Measurements from ENCODE around the gene PCDH12.

Gene PCDH12

DNA sequence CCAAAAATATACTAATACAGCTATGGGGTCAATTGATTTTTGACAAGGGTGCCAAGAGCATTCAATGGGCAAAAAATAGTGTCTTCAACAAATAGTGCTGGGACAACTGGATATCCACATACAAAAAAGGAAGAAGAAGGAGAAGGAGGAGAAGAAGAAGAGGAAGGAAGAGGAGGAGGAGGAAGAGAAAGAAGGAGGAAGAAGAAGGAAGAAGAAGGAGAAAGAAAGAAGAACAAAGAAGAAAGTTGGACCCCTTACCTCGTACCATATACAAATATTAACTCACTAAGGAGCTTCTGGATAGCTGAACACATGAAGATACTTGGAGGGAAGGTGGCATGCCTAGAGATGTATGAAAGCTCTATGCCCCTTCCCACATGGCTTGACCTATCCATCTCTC is 51.5 kb downstream of the PCDH12 start:
- DNase-seq: no peak

DNA sequence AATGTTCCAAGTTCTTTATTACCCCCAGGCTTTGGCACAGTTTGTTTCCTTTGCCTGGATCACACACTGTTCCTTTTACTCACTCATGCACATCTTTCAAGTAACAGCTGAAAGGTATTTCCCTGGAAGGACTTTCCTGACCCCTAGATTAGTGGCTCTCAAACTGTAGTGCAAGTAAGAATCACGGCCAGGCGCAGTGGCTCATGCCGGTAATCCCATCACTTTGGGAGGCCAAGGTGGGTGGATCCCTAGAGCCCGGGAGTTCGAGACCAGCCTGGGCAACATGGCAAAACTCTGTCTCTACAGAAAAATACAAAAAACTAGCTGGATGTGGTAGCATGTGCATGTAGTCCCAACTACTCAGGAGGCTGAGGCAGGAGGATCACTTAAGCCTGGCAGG is 53.5 kb downstream of the PCDH12 start:
- no peak for DNase-seq

DNA sequence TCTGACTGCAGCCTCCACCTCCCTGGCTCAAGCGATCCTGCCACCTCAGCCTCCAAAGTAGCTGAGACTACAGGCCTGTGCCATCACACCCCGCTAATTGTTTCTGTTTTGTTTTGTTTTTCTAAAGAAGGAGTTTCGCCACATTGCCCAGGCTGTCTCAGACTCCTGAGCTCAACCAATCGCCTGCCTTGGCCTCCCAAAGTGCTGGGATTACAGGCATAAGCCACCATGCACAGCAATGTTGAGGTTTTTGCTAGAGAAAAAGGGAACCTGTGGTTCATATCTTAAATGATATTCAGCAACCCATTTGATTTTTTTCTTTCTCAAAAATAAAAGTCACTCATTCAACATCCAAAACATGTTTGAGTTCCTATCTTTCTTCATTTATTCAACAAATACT is 54.7 kb downstream of the PCDH12 start:
- no peak for DNase-seq

DNA sequence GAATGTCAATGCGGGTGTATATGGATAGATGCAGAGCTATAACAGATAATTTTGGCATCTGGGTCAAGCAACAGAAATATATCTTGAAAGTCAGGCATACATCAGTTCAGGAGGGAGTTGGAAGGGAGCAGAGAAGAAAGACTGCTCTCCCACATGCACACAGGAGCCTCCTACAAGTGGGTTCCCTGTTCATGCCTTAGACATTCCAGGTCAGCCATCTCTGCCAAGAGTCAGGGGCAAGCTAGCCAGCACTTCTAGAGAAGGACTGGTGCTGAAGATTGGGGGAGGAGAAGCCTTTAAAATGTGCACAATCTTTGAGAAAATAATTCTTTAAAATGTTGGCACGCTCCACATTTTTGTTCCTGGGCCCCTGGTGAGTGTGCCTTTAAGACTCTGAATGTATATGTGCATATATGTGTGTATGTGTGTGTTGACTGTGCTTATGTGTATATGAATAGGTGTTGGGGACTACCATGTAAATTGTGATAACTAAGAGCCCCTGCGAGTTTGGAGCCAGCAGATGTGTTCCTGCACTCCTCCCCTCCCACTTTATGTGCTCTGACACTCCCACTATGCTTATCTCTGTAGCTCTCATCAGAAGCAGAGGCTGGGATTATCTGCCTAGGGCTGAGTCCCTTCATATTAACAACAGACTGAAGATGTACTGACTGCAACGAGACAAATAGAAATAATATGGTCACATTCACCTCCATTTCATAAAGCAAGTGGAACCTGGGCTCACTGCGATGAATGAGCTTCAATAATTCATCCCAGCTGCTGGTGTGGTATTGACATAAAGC is 55.8 kb downstream of the PCDH12 start:
- no peak for DNase-seq

DNA sequence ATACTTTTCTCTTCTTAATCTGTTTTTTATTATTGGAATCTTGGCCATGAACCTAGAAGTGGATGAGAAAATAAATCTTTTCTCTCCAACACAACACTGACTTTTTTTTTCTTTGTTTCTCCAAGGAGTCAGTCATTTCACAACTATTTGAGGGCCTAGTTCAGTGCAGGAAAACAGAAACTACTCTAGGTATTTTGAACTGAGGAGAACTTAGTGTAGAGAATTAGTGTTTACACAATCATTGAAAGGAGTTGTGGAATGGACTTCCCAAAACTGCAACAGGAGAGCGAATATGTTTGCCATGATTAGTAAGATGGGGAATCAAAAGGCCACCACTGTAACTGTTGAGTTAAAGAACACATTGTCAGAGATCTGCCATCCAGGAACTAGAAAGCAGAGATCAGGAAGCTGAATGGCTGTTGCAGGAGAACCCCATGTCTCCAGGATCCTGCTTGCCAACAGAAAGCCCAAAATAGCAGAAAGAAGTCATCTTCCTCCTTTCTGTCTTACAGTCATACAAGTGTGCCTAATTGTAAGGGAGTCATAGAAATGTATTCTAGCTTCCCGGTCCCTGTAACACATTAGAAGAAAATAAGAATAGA is 59.5 kb downstream of the PCDH12 start:
- no peak for DNase-seq

DNA sequence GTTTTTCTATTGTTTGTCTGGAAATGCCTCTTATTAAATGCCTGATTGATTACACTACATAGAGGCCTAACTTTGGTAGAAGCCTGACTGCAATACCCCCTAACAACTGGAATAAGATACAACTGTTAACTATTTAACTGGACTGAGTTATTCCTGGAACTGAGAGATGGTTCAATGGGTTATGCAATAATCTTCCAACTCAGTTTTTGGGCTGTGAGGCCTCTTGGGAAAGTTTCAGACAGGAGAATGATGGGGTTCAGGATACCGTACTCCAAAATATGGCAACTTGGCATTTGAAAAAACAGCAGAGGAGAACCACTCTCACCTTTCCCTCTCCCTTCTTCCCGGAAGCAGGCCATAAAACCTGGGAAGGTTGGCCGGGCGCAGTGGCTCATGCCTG is 60.6 kb downstream of the PCDH12 start:
- DNase-seq: no peak
